ENCODE data around the gene TCF19. TPM values are rescaled to one million over a fixed set of nuclear protein-coding genes. Genes with fewer than 3 reads are reported as not detected.
A peak's percentile ranks its signal among the peaks of the same experiment; 100 is the strongest.

TCF19 gene
- total and polyA plus RNA-seq, 4 experiments from 2014 or later: 6.2 to 9.9 (median 7.9) TPM

DNA sequence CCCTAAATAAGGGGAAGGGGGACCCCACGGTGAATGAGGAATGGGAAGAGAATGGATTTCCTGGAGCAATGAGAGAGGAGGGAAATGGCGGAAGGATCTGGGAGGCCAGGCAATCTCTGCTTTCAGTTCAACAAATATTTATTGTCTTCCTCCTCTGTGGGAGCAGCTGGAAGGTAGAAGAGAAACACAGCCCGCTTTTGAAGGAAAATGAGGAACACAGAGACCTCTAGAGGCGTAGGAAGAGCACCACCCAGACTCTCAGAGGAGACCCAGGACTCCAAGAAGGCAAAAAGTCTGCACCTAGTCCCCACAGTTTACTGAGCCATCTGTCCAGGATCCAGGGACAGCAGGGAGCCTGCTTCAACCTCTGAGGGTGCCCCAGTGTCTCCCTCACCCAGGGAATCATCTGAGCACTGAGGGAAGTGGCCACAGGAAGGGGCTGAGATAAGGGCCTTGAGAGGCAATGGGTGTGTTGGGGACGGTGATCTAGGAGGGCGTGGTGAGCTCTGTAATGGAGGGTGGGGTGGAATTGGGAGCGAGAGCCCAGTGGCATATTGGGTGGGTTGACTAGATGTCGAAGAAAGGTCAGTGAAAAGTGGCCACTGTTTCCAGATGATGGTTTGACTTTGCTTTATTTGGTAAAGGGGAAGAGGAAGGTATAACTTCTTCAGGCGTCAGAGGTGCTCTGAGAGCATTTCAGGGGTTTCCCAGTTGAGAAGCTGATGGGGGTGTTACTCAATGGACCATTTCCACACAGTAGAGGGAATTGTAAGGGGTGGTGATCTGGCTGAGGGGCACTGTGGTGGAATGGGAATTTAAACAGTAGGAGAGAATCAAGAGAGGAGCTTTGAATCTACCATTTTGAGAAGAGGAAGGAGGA lies 43.2 kb upstream of the TCF19 start:
- Histone ChIP-seq H3K27ac (ENCODE audit: low read depth, low read length) (no peak overlapping the region), H3K36me3 (ENCODE audit: insufficient read depth, low read length) (no peaks in the 10 kb centered on the region), H3K4me1 (ENCODE audit: insufficient read depth, low read length) (peaks cover 5% of the 10 kb centered on the region), H3K9me3 (ENCODE audit: control insufficient read depth in 1 of 2, low read length in 2 of 2) (no peaks in the 10 kb centered on the region), H3K27me3 (ENCODE audit: insufficient read depth, low read length) (no peaks in the 10 kb centered on the region), H3K4me3 (ENCODE audit: low read length in 2 of 2) (no peak overlapping the region)
- peak overlapping the region in 4 of 7 donors; percentile 12 to 80 (median 46) for H3K27ac Mint-ChIP-seq
- peak in 1 of 5 donors; percentile 40 for DNase-seq
- no peaks in the 10 kb centered on the region for H3K36me3 Mint-ChIP-seq
- H3K27me3 Mint-ChIP-seq: peaks cover 2 to 3% of the 10 kb centered on the region in 2 donors
- CTCF ChIA-PET (ENCODE audit: partially characterized antibody): interaction anchor here (0.9 to 7.5 kb wide), 15 partner anchors 9 to 285 kb away, joined by 3 to 62 read pairs (median 6); partner anchors contain the start of gene VARS2
- intact Hi-C loops (cut with micrococcal nuclease): loop anchor here (2.0 kb wide), 2 partner anchors 28 to 36 kb away; no protein-coding TSS in a partner anchor
- peaks cover 2 to 8% (median 5%) of the 10 kb centered on the region in 4 donors for H3K4me1 Mint-ChIP-seq
- POLR2A ChIA-PET (ENCODE audit: partially characterized antibody): interaction anchor here (1.0 to 2.1 kb wide), 5 partner anchors 22 to 200 kb away, joined by 3 to 11 read pairs (median 5); no protein-coding TSS in a partner anchor
- peak overlapping the region in 2 of 8 donors; percentile 16 to 41 for H3K4me3 Mint-ChIP-seq
- peaks cover 0 to 2% (median 0%) of the 10 kb centered on the region in 8 donors for H3K9me3 Mint-ChIP-seq

GRCh38 chr6:31115941-31116560 lies 42.3 kb upstream of the TCF19 start:
- Mint-ChIP-seq H3K9me3 (peaks cover 0 to 2% (median 0%) of the 10 kb centered on the region in 8 donors), H3K27me3 (peaks cover under 1 to 1% of the 10 kb centered on the region in 2 donors), H3K27ac (no peak overlapping the region), H3K36me3 (no peaks in the 10 kb centered on the region), H3K4me3 (no peak overlapping the region), H3K4me1 (peaks cover 2 to 8% (median 5%) of the 10 kb centered on the region in 4 donors)
- POLR2A ChIA-PET (ENCODE audit: partially characterized antibody): interaction anchor here (1.8 to 2.1 kb wide), 2 partner anchors 23 to 201 kb away, joined by 4 to 11 read pairs; no protein-coding TSS in a partner anchor
- Histone ChIP-seq H3K27me3 (ENCODE audit: insufficient read depth, low read length) (no peaks in the 10 kb centered on the region), H3K4me1 (ENCODE audit: insufficient read depth, low read length) (peaks cover 5% of the 10 kb centered on the region), H3K9me3 (ENCODE audit: control insufficient read depth in 1 of 2, low read length in 2 of 2) (no peaks in the 10 kb centered on the region), H3K36me3 (ENCODE audit: insufficient read depth, low read length) (no peaks in the 10 kb centered on the region), H3K27ac (ENCODE audit: low read depth, low read length) (no peak overlapping the region), H3K4me3 (ENCODE audit: low read length in 2 of 2) (no peak overlapping the region)
- no peak for DNase-seq
- intact Hi-C loops (cut with micrococcal nuclease): loop anchor here (2.0 kb wide), 2 partner anchors 29 to 37 kb away; no protein-coding TSS in a partner anchor
- CTCF ChIA-PET (ENCODE audit: partially characterized antibody): interaction anchor here (1.3 to 7.5 kb wide), 10 partner anchors 12 to 286 kb away, joined by 3 to 62 read pairs (median 12); no protein-coding TSS in a partner anchor

DNA sequence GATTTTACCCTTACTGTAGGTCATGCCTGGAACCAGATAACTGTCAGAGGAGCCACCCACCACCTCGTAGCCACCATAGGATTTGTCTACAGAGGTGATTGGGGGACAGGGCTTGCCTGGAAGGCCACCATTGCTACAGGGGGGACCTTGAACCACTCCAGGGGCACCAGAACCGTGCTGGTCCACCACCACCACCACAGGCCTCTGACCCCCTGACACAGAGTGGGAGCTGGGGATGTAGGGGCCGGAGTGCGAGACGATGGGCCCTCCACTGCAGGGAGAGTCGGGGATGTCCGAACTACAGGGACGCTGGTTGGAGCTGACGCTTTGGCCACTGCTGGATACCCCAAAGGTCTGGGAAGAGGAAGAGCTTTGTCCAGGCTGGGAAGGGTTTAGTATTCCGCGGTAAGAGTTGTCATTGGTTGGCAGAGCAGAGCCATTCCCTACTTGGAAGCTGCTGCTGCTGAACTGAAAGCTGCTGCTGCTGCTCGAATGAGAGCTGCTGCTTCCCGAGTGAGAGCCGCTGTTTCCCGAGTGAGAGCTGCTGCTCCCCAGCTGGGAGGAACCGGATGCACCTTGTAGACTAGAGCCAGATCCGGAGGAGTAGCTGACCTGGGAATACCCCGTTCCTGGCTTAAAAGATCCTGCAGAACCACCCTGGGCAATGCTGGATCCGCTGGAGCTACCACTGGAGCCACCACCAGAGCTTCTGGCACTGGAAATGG lies 41.6 kb upstream of the TCF19 start:
- peaks cover 0 to 2% (median 0%) of the 10 kb centered on the region in 8 donors for H3K9me3 Mint-ChIP-seq
- CTCF ChIA-PET (ENCODE audit: partially characterized antibody): interaction anchor here (0.8 to 7.5 kb wide), 5 partner anchors 11 to 57 kb away, joined by 3 to 62 read pairs (median 40); no protein-coding TSS in a partner anchor

DNA sequence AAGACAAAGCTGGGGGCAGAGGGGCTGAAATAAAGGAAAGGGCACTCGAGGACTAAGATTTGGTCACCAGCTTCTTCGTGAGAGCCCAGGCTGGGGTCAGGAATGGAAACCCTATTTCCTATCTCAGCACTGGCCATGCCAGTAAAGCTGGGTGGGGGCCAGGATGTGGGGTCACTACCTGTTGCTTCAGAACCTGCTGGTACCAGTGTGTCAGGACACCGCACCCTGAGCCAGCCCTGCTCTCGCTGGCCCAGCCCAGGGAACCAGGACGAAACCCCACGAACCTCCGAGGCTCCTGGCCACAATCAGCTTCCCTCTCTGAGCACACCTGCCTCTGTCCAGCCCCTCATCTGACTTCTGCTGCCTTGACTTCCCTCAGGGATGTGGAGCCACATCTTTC lies 40.2 kb upstream of the TCF19 start:
- H3K27ac Mint-ChIP-seq: peak overlapping the region in 2 of 7 donors; percentile 24 to 44

More for the DNA sequence above, 41.6 kb upstream of the TCF19 start:
- H3K27me3 ChIP-seq (ENCODE audit: insufficient read depth, low read length): no peaks in the 10 kb centered on the region
- Mint-ChIP-seq H3K4me1 (peaks cover 2 to 8% (median 5%) of the 10 kb centered on the region in 4 donors), H3K4me3 (no peak overlapping the region), H3K27me3 (peaks cover 0 to 1% of the 10 kb centered on the region in 2 donors), H3K36me3 (no peaks in the 10 kb centered on the region), H3K27ac (peak overlapping the region in 1 of 7 donors; percentile 25)
- peaks cover 5% of the 10 kb centered on the region for H3K4me1 ChIP-seq (ENCODE audit: insufficient read depth, low read length)
- H3K9me3 ChIP-seq (ENCODE audit: control insufficient read depth in 1 of 2, low read length in 2 of 2): no peaks in the 10 kb centered on the region
- H3K4me3 ChIP-seq (ENCODE audit: low read length in 2 of 2): no peak overlapping the region
- intact Hi-C loops (cut with micrococcal nuclease): no loop called here
- POLR2A ChIA-PET (ENCODE audit: partially characterized antibody): interaction anchor here (2.1 kb wide), 1 partner anchor 24 kb away, joined by 11 read pairs; no protein-coding TSS in a partner anchor
- H3K36me3 ChIP-seq (ENCODE audit: insufficient read depth, low read length): no peaks in the 10 kb centered on the region
- no peak overlapping the region for H3K27ac ChIP-seq (ENCODE audit: low read depth, low read length)
- no peak for DNase-seq

DNA sequence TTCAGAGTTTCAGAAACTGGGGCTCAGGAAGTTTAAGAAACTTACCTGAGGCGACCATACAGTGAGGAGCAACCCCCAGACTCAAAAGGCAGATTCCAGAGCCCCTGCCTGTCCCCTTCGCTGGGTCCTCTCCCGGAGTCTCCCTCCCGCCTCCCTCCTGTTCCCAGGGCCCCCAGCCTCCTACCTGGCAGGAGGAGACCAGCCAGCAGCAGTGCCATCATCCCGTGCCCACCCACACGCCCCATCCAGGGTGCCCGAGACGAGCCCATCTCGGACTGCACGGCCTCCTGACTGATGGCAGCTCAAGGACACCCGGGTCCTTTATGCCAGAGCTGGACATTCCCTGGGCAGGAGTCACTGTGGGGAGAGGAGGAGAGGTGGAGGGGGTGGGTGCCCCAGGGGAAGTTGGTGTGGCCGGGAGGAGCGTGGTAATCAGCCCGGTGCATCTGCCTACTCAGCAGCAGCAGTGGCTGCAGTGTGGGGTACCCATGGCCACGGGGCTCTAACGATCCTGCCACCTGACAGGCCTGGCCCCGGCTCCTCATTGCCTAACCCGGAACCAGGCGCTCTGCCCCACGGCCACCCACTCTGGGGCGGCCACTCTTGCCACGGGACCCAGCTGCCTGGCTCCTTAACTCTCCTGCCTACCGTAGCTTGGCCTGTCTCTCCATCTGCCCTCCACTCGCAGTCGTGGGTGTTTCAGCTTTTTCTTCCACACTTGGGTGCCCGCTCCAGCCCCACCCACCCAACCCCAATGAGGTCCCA lies 38.1 kb upstream of the TCF19 start, which contains the start of gene CDSN:
TSS of gene CDSN (minus strand) at position 296 of the 765 bp plus-strand sequence. CDS start at position 269, 27 bp downstream.
- CTCF ChIA-PET (ENCODE audit: partially characterized antibody): interaction anchor here (1.0 to 2.3 kb wide), 3 partner anchors 33 to 205 kb away, joined by 3 to 9 read pairs (median 3); no protein-coding TSS in a partner anchor
- no peak within 1 kb of the TSS for H3K4me3 Mint-ChIP-seq
- H3K27me3 Mint-ChIP-seq: no peaks in the 10 kb centered on the region

More for the DNA sequence above, 40.2 kb upstream of the TCF19 start:
- intact Hi-C loops (cut with micrococcal nuclease): no loop called here
- Histone ChIP-seq H3K4me1 (ENCODE audit: insufficient read depth, low read length) (peaks cover 5% of the 10 kb centered on the region), H3K4me3 (ENCODE audit: low read length in 2 of 2) (no peak overlapping the region), H3K9me3 (ENCODE audit: control insufficient read depth in 1 of 2, low read length in 2 of 2) (no peaks in the 10 kb centered on the region), H3K27me3 (ENCODE audit: insufficient read depth, low read length) (no peaks in the 10 kb centered on the region), H3K36me3 (ENCODE audit: insufficient read depth, low read length) (no peaks in the 10 kb centered on the region), H3K27ac (ENCODE audit: low read depth, low read length) (no peak overlapping the region)
- H3K4me1 Mint-ChIP-seq: peaks cover 2 to 8% (median 5%) of the 10 kb centered on the region in 4 donors
- no peak overlapping the region for H3K4me3 Mint-ChIP-seq
- H3K9me3 Mint-ChIP-seq: peaks cover 0 to 2% (median 0%) of the 10 kb centered on the region in 8 donors
- DNase-seq: no peak
- no peaks in the 10 kb centered on the region for H3K36me3 Mint-ChIP-seq
- CTCF ChIA-PET (ENCODE audit: partially characterized antibody): interaction anchor here (0.7 to 7.5 kb wide), 5 partner anchors 12 to 85 kb away, joined by 3 to 62 read pairs (median 3); no protein-coding TSS in a partner anchor
- H3K27me3 Mint-ChIP-seq: peaks cover 0 to 1% of the 10 kb centered on the region in 2 donors
- POLR2A ChIA-PET (ENCODE audit: partially characterized antibody): no interaction called here

More for the DNA sequence above, 38.1 kb upstream of the TCF19 start, which contains the start of gene CDSN:
- Histone ChIP-seq H3K27me3 (ENCODE audit: insufficient read depth, low read length) (no peaks in the 10 kb centered on the region), H3K36me3 (ENCODE audit: insufficient read depth, low read length) (no peaks in the 10 kb centered on the region), H3K4me3 (ENCODE audit: low read length in 2 of 2) (no peak within 1 kb of the TSS), H3K4me1 (ENCODE audit: insufficient read depth, low read length) (no peaks in the 10 kb centered on the region), H3K9me3 (ENCODE audit: control insufficient read depth in 1 of 2, low read length in 2 of 2) (no peaks in the 10 kb centered on the region), H3K27ac (ENCODE audit: low read depth, low read length) (no peak within 1 kb of the TSS)
- POLR2A ChIA-PET (ENCODE audit: partially characterized antibody): interaction anchor here (1.2 kb wide), 1 partner anchor 9 kb away, joined by 3 read pairs; no protein-coding TSS in a partner anchor
- intact Hi-C loops (cut with micrococcal nuclease): no loop called here
- H3K36me3 Mint-ChIP-seq: no peaks in the 10 kb centered on the region
- DNase-seq: no peak
- H3K4me1 Mint-ChIP-seq: no peaks in the 10 kb centered on the region
- no peak within 1 kb of the TSS for H3K27ac Mint-ChIP-seq
- peaks cover 0 to 2% (median 0%) of the 10 kb centered on the region in 8 donors for H3K9me3 Mint-ChIP-seq

Data from CD4-positive, alpha-beta memory T cell (primary cell).